HepG2 (cell line): ENCODE results near the gene PTPN13. TPM values are rescaled to one million over a fixed set of nuclear protein-coding genes. Genes with fewer than 3 reads are reported as not detected.
"Not testable (repeated sequence)": the region's sequence is repeated elsewhere in the genome, so short reads cannot be mapped to it uniquely, and the experiment has no call there.

Experiments
- ATAC-seq: fragments of 200-7000 bp; cut with Tn5 transposase; 3 replicates; pipeline ENCODE4 v1.9.1; 2020; ENCODE audit warnings: mild to moderate bottlenecking, moderate library complexity
- BruUV-seq: library from RNA; stranded (reverse); fragments of 400-500 nt; replicated peaks from 2 replicates; lab custom pipeline; 2021; lab: Mats Ljungman, UMichigan
- CTCF ChIA-PET: fragments of 300-600 bp; formaldehyde crosslinking; extraction: SDS; loops from one replicate; lab custom pipeline; 2021; ENCODE audit warnings: low total read pairs, inconsistent platforms, low intra/inter-chr PET ratio; lab: Yijun Ruan, JAX
- POLR2A ChIA-PET: fragments of 350-600 bp; sonication (Branson Sonifier 250); formaldehyde crosslinking; loops from one replicate; lab custom pipeline; 2020; ENCODE audit warnings: antibody characterized with exemption, inconsistent platforms; lab: Yijun Ruan, JAX
- DNase-seq: peaks from one replicate; pipeline ENCODE4 v3.0.0-alpha.2; 2015; ENCODE audit warnings: low spot score
- FAIRE-seq: peaks from 3 replicates; lab custom pipeline; 2011; peaks lifted over from hg19 to GRCh38; lab: Jason Lieb, UNC
- H2AFZ ChIP-seq: one replicate; pipeline ENCODE4 v1.6.1; 2011; ENCODE audit warnings: low read length, inconsistent platforms
- H3K27ac ChIP-seq: fragments of 300-600 bp; 3 replicates; pipeline ENCODE4 v1.8.0; 2011; ENCODE audit warnings: mixed run types, mild to moderate bottlenecking, mixed read lengths, low read length, inconsistent platforms; ENCODE audit not compliant: insufficient read depth; ENCODE audit errors: extremely low read length
- H3K27me3 ChIP-seq, 2 experiments: fragments of 200-600 bp in 1 of 2; 2 replicates in 1 of 2; 3 replicates in 1 of 2; pipeline versions ENCODE4 v1.6.0 to v1.8.0; 2011; ENCODE audit warnings: low read length in 2 of 2, mild to moderate bottlenecking in 2 of 2, moderate library complexity in 2 of 2, inconsistent platforms in 1 of 2; ENCODE audit not compliant: insufficient read depth in 2 of 2, control insufficient read depth in 1 of 2
- H3K36me3 ChIP-seq, 2 experiments: fragments of 200-600 bp in 1 of 2; replicated peaks in 1 of 2; 2 replicates in 1 of 2; 3 replicates in 1 of 2; pipeline versions ENCODE4 v1.5.1 to v1.8.0; 2011; ENCODE audit warnings: low read length in 2 of 2, inconsistent platforms in 1 of 2; ENCODE audit not compliant: insufficient read depth in 2 of 2, control insufficient read depth in 1 of 2
- H3K4me1 ChIP-seq: 2 replicates; pipeline ENCODE4 v1.5.1; 2012; ENCODE audit warnings: low read length, inconsistent platforms; ENCODE audit not compliant: insufficient read depth
- H3K4me2 ChIP-seq: 2 replicates; pipeline ENCODE4 v1.6.0; 2011; ENCODE audit warnings: low read depth, low read length, inconsistent platforms
- H3K4me3 ChIP-seq, 3 experiments: fragments of 200-600 bp in 1 of 3; sonication (generic), shearing (Covaris generic) in 1 of 3; replicated peaks in 1 of 3; 2 replicates each; pipeline ENCODE4 v1.5.1; 2011 to 2016; ENCODE audit warnings: low read length in 3 of 3, inconsistent platforms in 2 of 3, low read depth in 2 of 3, mild to moderate bottlenecking in 2 of 3, control low read depth in 1 of 3, mixed read lengths in 1 of 3; ENCODE audit not compliant: insufficient read depth in 1 of 3
- H3K79me2 ChIP-seq: one replicate; pipeline ENCODE4 v1.6.1; 2011; ENCODE audit warnings: low read length, inconsistent platforms; ENCODE audit not compliant: insufficient read depth
- H3K9ac ChIP-seq: 2 replicates; pipeline ENCODE4 v1.6.0; 2011; ENCODE audit warnings: mild to moderate bottlenecking, low read depth, low read length, inconsistent platforms; ENCODE audit not compliant: insufficient read depth
- H3K9me3 ChIP-seq: 2 replicates; pipeline ENCODE4 v1.5.1; 2012; ENCODE audit warnings: mild to moderate bottlenecking, low read length
- H4K20me1 ChIP-seq: 2 replicates; pipeline ENCODE4 v1.6.0; 2011; ENCODE audit warnings: inconsistent platforms, mild to moderate bottlenecking, low read length, moderate library complexity; ENCODE audit not compliant: insufficient read depth
- AKNA ChIP-seq: sonication (generic); formaldehyde crosslinking; IDR thresholded peaks from 2 replicates; pipeline ENCODE4 v1.4.0; 2020; ENCODE audit warnings: missing genetic modification reagents, borderline replicate concordance
- LBX2 ChIP-seq: sonication (generic); formaldehyde crosslinking; IDR thresholded peaks from 2 replicates; pipeline ENCODE4 v1.5.0; 2020; ENCODE audit warnings: missing genetic modification reagents, mild to moderate bottlenecking, borderline replicate concordance
- ZNF264 ChIP-seq: sonication (generic); formaldehyde crosslinking; IDR thresholded peaks from 2 replicates; pipeline ENCODE4 v1.4.0; 2020; ENCODE audit warnings: missing genetic modification reagents
- ZNF276 ChIP-seq: sonication (generic); formaldehyde crosslinking; IDR thresholded peaks from 2 replicates; pipeline ENCODE4 v1.4.0; 2020; ENCODE audit warnings: mild to moderate bottlenecking, low read depth, missing genetic modification reagents
- ZNF3 ChIP-seq: IDR thresholded peaks from 2 replicates; pipeline ENCODE4 v1.7.0; 2017; ENCODE audit warnings: inconsistent platforms
- WGBS: methylation state at CpG from one replicate; pipeline ENCODE4 v1.1.6; 2017; ENCODE audit warnings: low lambda C conversion rate; 5-methylcytosine and 5-hydroxymethylcytosine counted together
- in situ Hi-C: cut with HindIII; loops from 2 replicates; pipeline ENCODE4 v1.10.0; 2017; ENCODE audit warnings: low pct_unique_long_range_greater_than_20kb; ENCODE audit not compliant: extremely low pct_ligation_motif_present
- intact Hi-C: fragments of 100-400 bp; cut with micrococcal nuclease; formaldehyde crosslinking; loops from one replicate; pipeline ENCODE4 v1.10.0; 2022; ENCODE audit not compliant: unreplicated experiment
- polyA plus RNA-seq, 8 experiments: library from polyadenylated mRNA; depleted of rRNA in 3 of 8; stranded (reverse) in 7 of 8; unstranded in 1 of 8; fragments of >200 nt; fragmentation: Illumina TruSeq in 4 of 8; extraction: Trizol in 4 of 8; gene quantifications; 2 replicates each; pipeline versions ENCODE4 v1.2.1 to v1.2.3, GENCODE V29; 2011 to 2016; ENCODE audit warnings: low read depth in 4 of 8, missing spikeins in 1 of 8, mixed read lengths in 1 of 8; ENCODE audit not compliant: insufficient read depth in 1 of 8
- total RNA-seq, 5 experiments: library from RNA; depleted of rRNA; stranded (reverse); fragments of >200 nt; fragmentation: Illumina TruSeq; extraction: Trizol; gene quantifications; 2 replicates each; pipeline ENCODE4 v1.2.3, GENCODE V29; 2016; ENCODE audit warnings: low read depth in 1 of 5

The PTPN13 gene
- total and polyA plus RNA-seq, 2 of the 13 experiments (the other 11 are each of a cell fraction or from before 2014, with no cell fraction given), result not detected

DNA sequence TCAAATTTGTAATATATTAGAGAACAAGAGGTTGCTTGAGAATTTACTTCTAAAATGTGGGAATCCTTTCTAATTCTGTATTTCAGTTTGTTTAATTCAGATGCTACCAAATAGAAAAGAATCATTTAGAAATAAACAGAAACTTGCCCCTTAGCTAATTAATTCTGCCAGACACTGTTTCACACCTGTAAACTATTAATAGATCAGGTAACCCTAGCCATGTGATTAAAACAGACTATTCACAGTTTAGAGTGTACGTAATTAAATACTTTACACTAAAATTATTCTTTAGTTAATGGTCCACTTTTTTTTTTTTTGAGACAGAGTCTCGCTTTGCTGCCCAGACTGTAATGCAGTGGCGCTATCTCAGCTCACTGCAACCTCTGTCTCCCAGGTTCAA, 124.0 kb downstream of the PTPN13 start (continued):
- TF ChIP-seq ZNF276, result no peak

DNA sequence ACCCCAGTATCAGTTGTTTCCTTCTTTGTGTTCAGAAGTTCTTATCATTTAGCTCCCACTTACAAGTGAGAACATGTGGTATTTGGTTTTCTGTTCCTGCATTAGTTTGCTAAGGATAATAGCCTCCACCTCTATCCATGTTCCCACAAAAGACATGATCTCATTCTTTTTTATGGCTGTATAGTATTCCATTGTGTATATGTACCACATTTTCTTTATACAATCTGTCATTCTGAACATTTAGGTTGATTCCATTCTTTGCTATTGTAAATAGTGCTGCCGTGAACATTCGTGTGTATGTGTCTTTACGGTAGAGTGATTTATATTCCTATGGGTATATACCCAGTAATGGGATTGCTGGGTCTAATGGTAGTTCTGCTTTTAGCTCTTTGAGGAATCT, 125.0 kb downstream of the PTPN13 start:
- CTCF ChIA-PET, H3K9ac ChIP-seq, H3K79me2 ChIP-seq, H3K9me3 ChIP-seq, H3K27ac ChIP-seq, POLR2A ChIA-PET, ATAC-seq, H3K27me3 ChIP-seq, FAIRE-seq, H3K4me3 ChIP-seq, H2AFZ ChIP-seq, H3K4me2 ChIP-seq, BruUV-seq, H3K36me3 ChIP-seq, H4K20me1 ChIP-seq, DNase-seq, in situ Hi-C loops, intact Hi-C loops, H3K4me1 ChIP-seq: not testable (repeated sequence)
- WGBS, result 20% methylated on average over 3 of the region's 3 CpGs

- H2AFZ ChIP-seq, result no peak overlapping the region
- ATAC-seq (no peak), DNase-seq (no peak), FAIRE-seq (no peak)
- BruUV-seq, result no TSS peak
- 2% methylated on average over 3 of the region's 3 CpGs for WGBS
- no peaks in the 10 kb centered on the region for H3K79me2 ChIP-seq
- ChIA-PET CTCF (no interaction called here), POLR2A (no interaction called here)
- intact Hi-C loops, result no loop called here
- H3K4me3 ChIP-seq, result no peak overlapping the region
- TF ChIP-seq ZNF3 (CRISPR knock-in tag), result no peak
- no peak for TF ChIP-seq ZNF264
- TF ChIP-seq LBX2 (CRISPR knock-in tag), result no peak
- no peak for TF ChIP-seq AKNA (CRISPR knock-in tag)
- H3K36me3 ChIP-seq, result no peaks in the 10 kb centered on the region
- in situ Hi-C loops, result no loop called here
- no peaks in the 10 kb centered on the region for H3K27me3 ChIP-seq
- no peaks in the 10 kb centered on the region for H4K20me1 ChIP-seq
- no peak overlapping the region for H3K9ac ChIP-seq
- H3K4me1 ChIP-seq, result 0 out of 2 replicates have a peak, but pooled peaks cover 6% of the 10 kb centered on the region
- H3K9me3 ChIP-seq, result no peaks in the 10 kb centered on the region
- H3K27ac ChIP-seq, result no peak overlapping the region
- no peak overlapping the region for H3K4me2 ChIP-seq
Observed at GRCh38 chr4:86720508-86721068, 126.5 kb downstream of the PTPN13 start.
